Skin epidermis (tissue), 12 donors: Measurements from ENCODE around the gene LBP.
"Not testable (repeated sequence)": the region's sequence is repeated elsewhere in the genome, so short reads cannot be mapped to it uniquely, and the experiment has no call there.

Experiments used
- H3K27ac ChIP-seq, 21 experiments: fragments of 200-600 bp; sonication (generic) in 11 of 21; one replicate each; pipeline ENCODE4 v1.5.0; 2020; ENCODE audit warnings: mild to moderate bottlenecking in 3 of 21, inconsistent platforms in 2 of 21, moderate library complexity in 2 of 21
- H3K4me3 ChIP-seq, 7 experiments: fragments of 200-600 bp; sonication (generic) in 2 of 7; one replicate each; pipeline ENCODE4 v1.5.0; 2020; ENCODE audit warnings: inconsistent platforms in 2 of 7, mild to moderate bottlenecking in 2 of 7, moderate library complexity in 1 of 7

The LBP gene

GRCh38 chr20:38343311-38344106 is 2.8 kb upstream of the LBP start:
- Histone ChIP-seq H3K4me3 (no peak overlapping the region), H3K27ac (no peak overlapping the region)

- no peak overlapping the region for H3K27ac ChIP-seq
- H3K4me3 ChIP-seq: no peak overlapping the region
Observed at GRCh38 chr20:38344107-38344701, 2.1 kb upstream of the LBP start.

- H3K27ac ChIP-seq: no peak overlapping the region
- H3K4me3 ChIP-seq: no peak overlapping the region
Observed at GRCh38 chr20:38345643-38346042, 639 bp upstream of the LBP start.

GRCh38 chr20:38346741-38347140 is 459 bp downstream of the LBP start:
- Histone ChIP-seq H3K4me3 (no peak overlapping the region), H3K27ac (peak overlapping the region in 2 of 21 experiments; percentile 3 to 9)

- Histone ChIP-seq H3K27ac (no peak overlapping the region), H3K4me3 (no peak overlapping the region)
Observed at GRCh38 chr20:38349856-38350255, 3.6 kb downstream of the LBP start.

GRCh38 chr20:38350879-38351775 is 4.8 kb downstream of the LBP start:
- H3K27ac ChIP-seq: no peak overlapping the region
- no peak overlapping the region for H3K4me3 ChIP-seq

- H3K4me3 ChIP-seq: no peak overlapping the region
- H3K27ac ChIP-seq: no peak overlapping the region
Observed at GRCh38 chr20:38353316-38353715, 7.0 kb downstream of the LBP start.

GRCh38 chr20:38354227-38354626 is 7.9 kb downstream of the LBP start:
- Histone ChIP-seq H3K27ac (no peak overlapping the region), H3K4me3 (no peak overlapping the region)

GRCh38 chr20:38355161-38356012 is 9.1 kb downstream of the LBP start:
- H3K4me3 ChIP-seq: no peak overlapping the region
- H3K27ac ChIP-seq: no peak overlapping the region

GRCh38 chr20:38357653-38358207 is 11.4 kb downstream of the LBP start:
- H3K4me3 ChIP-seq: no peak overlapping the region

GRCh38 chr20:38358556-38358955 is 12.3 kb downstream of the LBP start:
- H3K4me3 ChIP-seq: no peak overlapping the region
- H3K27ac ChIP-seq: no peak overlapping the region

More at GRCh38 chr20:38357653-38358207, 11.4 kb downstream of the LBP start:
- no peak overlapping the region for H3K27ac ChIP-seq

GRCh38 chr20:38363004-38363747 is 16.9 kb downstream of the LBP start:
- H3K27ac ChIP-seq: no peak overlapping the region
- H3K4me3 ChIP-seq: no peak overlapping the region

GRCh38 chr20:38369389-38369788 is 23.1 kb downstream of the LBP start:
- Histone ChIP-seq H3K4me3 (no peak overlapping the region), H3K27ac (no peak overlapping the region)

- H3K27ac ChIP-seq: no peak overlapping the region
- H3K4me3 ChIP-seq: no peak overlapping the region
Observed at GRCh38 chr20:38372806-38373205, 26.5 kb downstream of the LBP start.

GRCh38 chr20:38373231-38373867 is 27.1 kb downstream of the LBP start:
- Histone ChIP-seq H3K4me3 (no peak overlapping the region), H3K27ac (no peak overlapping the region)

GRCh38 chr20:38373898-38374297 is 27.6 kb downstream of the LBP start:
- no peak overlapping the region for H3K4me3 ChIP-seq
- H3K27ac ChIP-seq: no peak overlapping the region

GRCh38 chr20:38377039-38377685 is 30.9 kb downstream of the LBP start:
- Histone ChIP-seq H3K27ac (no peak overlapping the region), H3K4me3 (no peak overlapping the region)

GRCh38 chr20:38377838-38378237 is 31.6 kb downstream of the LBP start:
- H3K27ac ChIP-seq, H3K4me3 ChIP-seq: not testable (repeated sequence)
